SK-N-SH treated with all-trans-retinoic acid at 6 μM for 48 hours (cell line): ENCODE measurements around the gene IMMP2L.

Source experiments
- BACH2 ChIP-seq: fragments of 250-450 bp; sonication (Bioruptor Pico); IDR thresholded peaks from 2 replicates; pipeline ENCODE4 v1.9.0; 2021; ENCODE audit warnings: mild to moderate bottlenecking, borderline replicate concordance
- ISL1 ChIP-seq: fragments of 250-450 bp; sonication (Bioruptor Pico); IDR thresholded peaks from 2 replicates; pipeline ENCODE4 v2.1.2; 2022; ENCODE audit warnings: mild to moderate bottlenecking, moderate library complexity
- TOX ChIP-seq: fragments of 250-450 bp; sonication (Bioruptor Pico); IDR thresholded peaks from 2 replicates; pipeline ENCODE4 v1.8.0; 2021; ENCODE audit warnings: mild to moderate bottlenecking, moderate library complexity, borderline replicate concordance
- ZFP3 ChIP-seq: fragments of 250-450 bp; sonication (Bioruptor Pico); IDR thresholded peaks from 2 replicates; pipeline ENCODE4 v1.5.0; 2020; ENCODE audit warnings: mild to moderate bottlenecking, moderate library complexity

GRCh38 chr7:111047595-111047994 lies 514.7 kb downstream of the IMMP2L start:
- no peak for TF ChIP-seq ZFP3 (CRISPR knock-in tag)
- no peak for TF ChIP-seq BACH2 (CRISPR knock-in tag)
- no peak for TF ChIP-seq ISL1
- TF ChIP-seq TOX (CRISPR knock-in tag): no peak
